BE2C (cell line): ENCODE data around the gene ATN1.

ENCODE experiments used
- DNase-seq: peaks from one replicate; pipeline ENCODE4 v3.0.0-alpha.2; 2020
- H3K27me3 ChIP-seq: fragments of 250-450 bp; sonication (Bioruptor Pico); 2 replicates; pipeline ENCODE4 v1.5.1; 2020; ENCODE audit warnings: mild to moderate bottlenecking
- H3K36me3 ChIP-seq: fragments of 250-450 bp; sonication (Bioruptor Pico); 2 replicates; pipeline ENCODE4 v1.5.1; 2020; ENCODE audit warnings: mild to moderate bottlenecking
- H3K4me1 ChIP-seq: fragments of 250-450 bp; sonication (Bioruptor Pico); 2 replicates; pipeline ENCODE4 v1.5.1; 2020
- H3K4me3 ChIP-seq: 2 replicates; pipeline ENCODE4 v1.5.1; 2011; ENCODE audit warnings: low read depth, low read length
- H3K9me3 ChIP-seq: fragments of 250-450 bp; sonication (Bioruptor Pico); 2 replicates; pipeline ENCODE4 v1.5.1; 2020
- TF ChIP-seq, protein P1 (sequence below): IDR thresholded peaks from 2 replicates; pipeline ENCODE4 v1.5.1; 2012; ENCODE audit warnings: mild to moderate bottlenecking, low read depth, low read length

Gene ATN1

DNA sequence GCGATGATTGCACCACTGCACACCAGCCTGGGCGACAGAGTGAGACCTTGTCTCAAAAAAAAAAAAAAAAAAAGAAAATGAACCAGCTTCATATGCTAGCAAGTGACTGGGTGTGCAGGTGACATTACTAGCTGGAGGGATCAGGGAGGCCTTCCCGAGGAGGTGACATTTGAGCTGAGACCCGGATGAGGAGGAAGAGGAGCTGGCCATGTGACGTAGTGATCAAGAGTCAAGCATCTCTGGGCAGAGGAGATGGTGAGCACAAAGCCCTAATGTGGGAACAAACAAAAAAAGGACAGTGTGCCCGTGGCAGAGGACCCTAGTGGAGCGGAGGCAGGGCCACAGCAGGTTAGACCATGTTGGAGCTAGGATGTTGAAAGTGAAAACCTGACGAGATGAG lies 19.9 kb downstream of the ATN1 start:
- Histone ChIP-seq H3K36me3 (no peaks in the 10 kb centered on the region), H3K27me3 (no peaks in the 10 kb centered on the region), H3K9me3 (no peaks in the 10 kb centered on the region), H3K4me1 (peaks cover 9% of the 10 kb centered on the region), H3K4me3 (no peak overlapping the region)
- TF ChIP-seq, protein P1, sequence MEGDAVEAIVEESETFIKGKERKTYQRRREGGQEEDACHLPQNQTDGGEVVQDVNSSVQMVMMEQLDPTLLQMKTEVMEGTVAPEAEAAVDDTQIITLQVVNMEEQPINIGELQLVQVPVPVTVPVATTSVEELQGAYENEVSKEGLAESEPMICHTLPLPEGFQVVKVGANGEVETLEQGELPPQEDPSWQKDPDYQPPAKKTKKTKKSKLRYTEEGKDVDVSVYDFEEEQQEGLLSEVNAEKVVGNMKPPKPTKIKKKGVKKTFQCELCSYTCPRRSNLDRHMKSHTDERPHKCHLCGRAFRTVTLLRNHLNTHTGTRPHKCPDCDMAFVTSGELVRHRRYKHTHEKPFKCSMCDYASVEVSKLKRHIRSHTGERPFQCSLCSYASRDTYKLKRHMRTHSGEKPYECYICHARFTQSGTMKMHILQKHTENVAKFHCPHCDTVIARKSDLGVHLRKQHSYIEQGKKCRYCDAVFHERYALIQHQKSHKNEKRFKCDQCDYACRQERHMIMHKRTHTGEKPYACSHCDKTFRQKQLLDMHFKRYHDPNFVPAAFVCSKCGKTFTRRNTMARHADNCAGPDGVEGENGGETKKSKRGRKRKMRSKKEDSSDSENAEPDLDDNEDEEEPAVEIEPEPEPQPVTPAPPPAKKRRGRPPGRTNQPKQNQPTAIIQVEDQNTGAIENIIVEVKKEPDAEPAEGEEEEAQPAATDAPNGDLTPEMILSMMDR: no peak
- no peak for DNase-seq

GRCh38 chr12:6948873-6949594 lies 21.3 kb downstream of the ATN1 start:
- Histone ChIP-seq H3K4me3 (no peak overlapping the region), H3K9me3 (no peaks in the 10 kb centered on the region), H3K4me1 (peaks cover 5% of the 10 kb centered on the region), H3K27me3 (no peaks in the 10 kb centered on the region), H3K36me3 (no peaks in the 10 kb centered on the region)
- DNase-seq: no peak
- TF ChIP-seq, protein P1: no peak

DNA sequence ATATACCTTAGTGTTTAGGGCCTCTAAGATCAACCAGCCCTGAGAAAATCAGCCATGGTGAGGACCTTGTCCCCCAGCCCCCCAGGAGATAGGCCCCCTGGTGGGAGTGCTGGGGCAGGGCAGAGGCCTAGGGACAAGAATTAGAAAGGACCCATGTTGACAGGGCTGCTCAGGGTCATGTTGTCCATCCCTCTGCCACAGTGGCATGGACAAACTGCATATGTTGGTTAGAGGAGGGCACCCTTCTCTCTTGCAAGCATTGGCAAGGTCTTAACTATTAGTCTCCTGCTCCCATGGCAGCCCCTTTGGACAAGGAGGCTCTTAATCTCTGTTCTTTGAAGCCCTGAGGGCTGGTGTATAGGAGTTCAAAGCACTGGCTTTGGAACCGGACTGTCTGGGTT lies 22.6 kb downstream of the ATN1 start:
- Histone ChIP-seq H3K27me3 (no peaks in the 10 kb centered on the region), H3K36me3 (no peaks in the 10 kb centered on the region), H3K4me1 (no peaks in the 10 kb centered on the region; the same call in 1 of the 2 replicates), H3K4me3 (no peak overlapping the region), H3K9me3 (no peaks in the 10 kb centered on the region)
- TF ChIP-seq, protein P1: peak; percentile 55
- no peak for DNase-seq

GRCh38 chr12:6950811-6951540 lies 23.2 kb downstream of the ATN1 start, which contains the start of gene PTPN6:
PTPN6 (plus strand) TSS chr12:6951356; CDS start chr12:6951513, 157 bp downstream.
- TF ChIP-seq, protein P1: no peak
- Histone ChIP-seq H3K4me1 (no peaks in the 10 kb centered on the region), H3K36me3 (no peaks in the 10 kb centered on the region), H3K4me3 (no peak within 1 kb of the TSS), H3K27me3 (no peaks in the 10 kb centered on the region), H3K9me3 (no peaks in the 10 kb centered on the region)
- DNase-seq: no peak

GRCh38 chr12:6951551-6952120 lies 23.9 kb downstream of the ATN1 start:
- DNase-seq: no peak
- no peaks in the 10 kb centered on the region for H3K9me3 ChIP-seq
- no peaks in the 10 kb centered on the region for H3K4me1 ChIP-seq
- H3K4me3 ChIP-seq: no peak overlapping the region
- H3K36me3 ChIP-seq: no peaks in the 10 kb centered on the region
- TF ChIP-seq, protein P1: no peak
- H3K27me3 ChIP-seq: no peaks in the 10 kb centered on the region
